GM21526 (cell line): ENCODE data around the gene DAPK1.

Experiments
- ATAC-seq: cut with Tn5 transposase; IDR thresholded peaks from one replicate; pipeline ENCODE4 v1.9.1; 2021; ENCODE audit warnings: moderate library complexity; ENCODE audit not compliant: unreplicated experiment, low FRiP score

Gene DAPK1

GRCh38 chr9:87516222-87516925 is 18.7 kb downstream of the DAPK1 start:
- ATAC-seq, result no peak

- no peak for ATAC-seq
Measured at GRCh38 chr9:87516926-87517290, 19.2 kb downstream of the DAPK1 start.

- no peak for ATAC-seq
Measured at GRCh38 chr9:87517732-87518131, 20.1 kb downstream of the DAPK1 start.

GRCh38 chr9:87518702-87519335 is 21.2 kb downstream of the DAPK1 start:
- ATAC-seq, result no peak

GRCh38 chr9:87519461-87519860 is 21.8 kb downstream of the DAPK1 start:
- ATAC-seq, result no peak

- ATAC-seq, result no peak
Measured at GRCh38 chr9:87520172-87520683, 22.6 kb downstream of the DAPK1 start.

- ATAC-seq, result no peak
Measured at GRCh38 chr9:87521834-87522233, 24.2 kb downstream of the DAPK1 start.

- ATAC-seq, result no peak
Measured at GRCh38 chr9:87524061-87524460, 26.4 kb downstream of the DAPK1 start.

GRCh38 chr9:87525546-87526303 is 28.1 kb downstream of the DAPK1 start:
- no peak for ATAC-seq

- ATAC-seq, result no peak
Measured at GRCh38 chr9:87527211-87527916, 29.7 kb downstream of the DAPK1 start.

GRCh38 chr9:87528969-87529368 is 31.3 kb downstream of the DAPK1 start:
- ATAC-seq, result no peak

- no peak for ATAC-seq
Measured at GRCh38 chr9:87529671-87530070, 32.0 kb downstream of the DAPK1 start.

GRCh38 chr9:87530716-87531115 is 33.0 kb downstream of the DAPK1 start:
- ATAC-seq, result no peak

GRCh38 chr9:87531370-87532295 is 34.0 kb downstream of the DAPK1 start:
- ATAC-seq, result no peak

- ATAC-seq, result no peak
Measured at GRCh38 chr9:87533271-87533670, 35.6 kb downstream of the DAPK1 start.

- no peak for ATAC-seq
Measured at GRCh38 chr9:87534036-87534435, 36.4 kb downstream of the DAPK1 start.

GRCh38 chr9:87534957-87535356 is 37.3 kb downstream of the DAPK1 start:
- ATAC-seq, result no peak

- peak; percentile 64 for ATAC-seq
Measured at GRCh38 chr9:87535817-87536539, 38.3 kb downstream of the DAPK1 start.

GRCh38 chr9:87537625-87538024 is 40.0 kb downstream of the DAPK1 start:
- no peak for ATAC-seq
